DMS 273 treated with DMSO at 0.1 percent for 48 hours (cell line): ENCODE results near the gene CDKL5.

Source experiments
- DNase-seq: peaks from one replicate; lab custom pipeline; 2025; lab: John Stamatoyannopoulos, UW

The CDKL5 gene

DNA sequence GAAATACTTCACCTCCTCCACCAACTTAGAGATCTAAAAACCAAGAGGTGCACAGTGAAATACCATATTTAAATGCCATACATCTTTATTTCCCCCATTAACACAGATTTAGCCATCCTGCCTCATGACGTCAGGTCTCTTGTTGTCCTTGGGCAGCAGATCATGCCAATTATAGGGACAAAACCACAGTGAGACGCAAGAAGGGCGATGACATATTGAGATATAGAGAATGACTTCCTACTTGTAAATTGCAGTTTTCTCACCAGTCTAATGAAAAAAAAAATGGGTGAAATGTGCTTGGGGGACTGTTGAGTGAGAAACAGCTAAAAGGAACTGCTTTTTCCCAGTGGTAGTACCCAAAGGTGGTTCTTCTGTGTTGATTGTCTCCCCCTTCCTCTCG lies 222.2 kb downstream of the CDKL5 start:
- DNase-seq: no peak

DNA sequence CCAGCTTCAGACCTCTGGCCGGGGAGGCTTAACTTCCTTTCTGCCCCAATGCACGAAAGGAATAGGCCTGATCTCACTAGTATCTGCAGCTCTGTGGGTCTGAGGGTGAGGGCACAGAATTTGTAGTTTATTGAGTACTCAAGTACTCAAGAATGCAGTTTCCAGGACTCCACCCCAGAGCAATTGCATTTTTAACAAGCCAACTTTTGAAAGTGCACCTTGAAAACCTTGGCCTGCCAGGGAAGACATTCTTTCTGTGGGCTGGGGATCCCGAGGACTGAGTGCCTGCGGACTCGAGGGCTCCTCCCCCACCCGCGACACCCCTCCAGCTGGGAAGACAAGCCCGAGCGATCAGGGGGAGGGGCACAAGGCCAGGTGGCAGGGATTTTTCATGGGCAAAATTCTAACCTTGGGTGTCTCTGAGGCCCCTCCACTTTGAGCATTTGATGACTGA lies 224.1 kb downstream of the CDKL5 start:
- no peak for DNase-seq

DNA sequence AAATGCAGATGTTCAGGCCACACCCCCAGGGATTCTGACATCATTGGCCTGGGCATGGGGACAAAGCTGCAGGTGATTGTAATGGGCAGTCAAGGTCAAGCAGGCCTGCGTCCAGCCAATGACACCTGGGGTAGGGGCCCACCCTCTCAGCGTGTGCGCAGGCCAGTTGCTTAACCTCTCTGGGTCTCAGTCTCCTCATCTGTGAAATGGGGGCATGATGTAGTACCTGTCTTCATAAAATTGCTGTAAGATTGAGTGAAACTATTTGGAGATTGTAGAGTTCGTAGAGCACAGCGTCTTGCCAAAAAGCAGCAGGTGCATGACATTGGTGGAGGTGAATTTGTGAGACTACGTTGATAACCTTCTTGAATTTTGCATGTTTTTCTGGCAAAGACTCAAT lies 225.3 kb downstream of the CDKL5 start:
- DNase-seq: no peak

DNA sequence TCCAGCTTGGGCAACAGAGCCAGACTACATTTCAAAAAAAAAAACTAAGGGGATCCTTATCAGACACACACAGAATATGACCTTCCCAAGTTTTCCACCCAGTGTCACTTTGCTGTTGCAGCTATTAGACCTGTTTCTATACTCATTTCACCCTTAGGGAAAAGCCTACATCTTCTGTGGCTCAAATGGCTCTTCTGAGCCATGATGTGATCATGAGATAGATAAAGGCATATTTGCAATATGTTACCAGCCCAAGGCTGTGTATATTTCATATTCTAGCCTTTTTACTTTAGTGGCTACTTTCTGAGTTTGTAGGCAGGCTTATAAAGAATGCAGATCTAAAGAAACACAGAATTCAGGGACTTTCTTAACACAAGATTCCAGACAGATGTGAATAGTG lies 227.2 kb downstream of the CDKL5 start:
- no peak for DNase-seq

DNA sequence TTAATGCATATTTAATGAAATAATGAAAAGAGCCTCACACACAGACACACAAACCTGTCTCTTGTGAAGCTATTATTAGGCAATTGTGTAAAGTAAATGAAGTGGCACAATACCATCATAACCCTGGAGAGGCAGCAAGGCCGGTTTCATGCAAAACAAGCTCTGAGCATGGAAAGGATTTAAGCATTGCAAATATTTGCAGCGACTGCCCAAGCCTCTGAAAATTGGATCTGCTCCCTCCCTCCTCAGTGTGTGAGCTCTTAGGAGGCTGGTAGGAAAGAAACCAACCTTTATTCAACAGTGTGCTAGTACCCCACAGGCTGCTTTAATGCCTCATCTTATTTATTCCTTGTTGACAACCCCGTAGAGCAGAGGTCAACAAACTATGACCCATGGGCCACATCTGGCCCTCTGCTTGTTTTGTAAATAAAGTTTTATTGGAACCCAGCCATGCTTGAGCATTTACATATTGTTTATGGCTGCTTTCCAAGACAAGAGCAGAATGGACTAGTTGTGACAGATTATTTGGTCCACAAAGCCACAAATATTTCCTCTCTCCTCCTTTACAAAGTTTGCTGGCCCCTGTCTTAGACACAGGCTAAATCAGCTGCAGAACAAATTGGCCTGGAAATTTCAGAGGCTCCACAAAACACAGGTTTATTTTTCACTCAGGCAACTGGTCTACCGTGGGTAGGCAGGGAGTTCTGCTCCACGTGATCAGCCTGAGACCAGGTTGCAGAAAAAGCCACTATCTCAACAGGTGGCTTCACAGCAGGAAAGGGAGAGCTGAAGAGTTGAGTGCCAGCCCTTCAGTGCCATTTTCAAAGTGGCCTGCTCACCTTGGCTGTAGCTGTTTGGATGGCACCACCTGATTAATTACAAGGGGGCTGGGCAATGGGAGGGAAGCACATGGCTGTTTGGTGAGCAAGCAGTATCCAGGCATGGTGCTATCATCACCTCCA lies 229.7 kb downstream of the CDKL5 start:
- no peak for DNase-seq

DNA sequence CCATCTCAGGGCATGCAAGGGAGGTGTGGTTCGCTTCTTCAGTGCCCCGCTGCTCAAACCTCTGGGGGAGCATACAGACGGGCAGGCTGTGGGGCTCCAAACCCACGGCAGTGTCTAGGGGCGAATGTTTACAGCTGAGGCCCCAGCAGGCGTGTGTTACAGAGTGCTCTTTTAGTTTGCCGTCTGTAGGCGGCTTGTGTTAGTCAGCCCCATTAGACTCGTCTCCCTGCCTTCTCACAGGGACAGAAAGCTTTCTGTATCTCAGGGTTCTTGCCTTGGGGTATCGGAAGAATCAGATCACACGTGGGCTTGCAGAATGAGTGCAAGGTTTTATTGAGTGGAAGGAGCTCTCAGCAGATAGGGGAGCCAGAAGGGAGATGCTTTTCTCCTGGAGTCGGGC lies 235.9 kb downstream of the CDKL5 start:
- no peak for DNase-seq

DNA sequence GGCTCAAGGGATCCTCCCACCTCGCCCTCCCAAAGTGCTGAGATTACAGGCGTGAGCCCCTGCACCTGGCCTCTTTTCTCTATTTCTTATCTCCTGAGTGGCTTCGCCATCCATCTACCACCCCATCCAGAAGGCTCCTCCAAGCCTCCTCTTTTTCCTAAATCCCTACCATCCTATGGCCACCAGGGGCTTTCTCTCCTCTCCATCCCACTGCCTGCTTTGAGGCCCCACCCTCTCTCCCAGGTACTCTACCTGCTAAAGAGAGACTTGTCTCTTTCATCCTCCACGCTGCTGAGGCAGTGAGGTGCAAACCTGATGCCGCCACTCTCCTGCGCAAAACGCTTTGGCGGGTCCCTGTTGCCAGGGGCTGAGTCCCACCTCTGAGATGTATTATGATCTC lies 239.5 kb downstream of the CDKL5 start:
- no peak for DNase-seq

DNA sequence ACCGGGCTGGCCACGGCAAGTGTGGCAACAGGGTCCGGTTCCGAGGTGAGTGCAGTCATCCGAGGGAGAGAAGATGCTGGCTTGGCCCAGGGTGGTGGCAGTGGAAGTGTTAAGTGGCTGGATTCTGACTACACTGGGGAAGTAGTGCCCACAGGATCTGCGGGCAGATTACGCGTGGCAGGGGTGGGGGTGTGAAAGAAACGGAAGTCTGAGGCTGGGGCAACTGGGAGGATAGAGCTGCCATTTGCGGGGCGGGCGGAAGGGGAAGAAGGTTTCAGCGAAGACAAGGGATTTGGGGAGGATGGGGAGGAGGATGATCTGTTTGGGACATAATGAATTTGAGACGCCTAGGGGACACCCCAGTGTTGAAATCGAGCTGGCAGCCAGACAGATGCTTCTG lies 241.2 kb downstream of the CDKL5 start:
- no peak for DNase-seq

DNA sequence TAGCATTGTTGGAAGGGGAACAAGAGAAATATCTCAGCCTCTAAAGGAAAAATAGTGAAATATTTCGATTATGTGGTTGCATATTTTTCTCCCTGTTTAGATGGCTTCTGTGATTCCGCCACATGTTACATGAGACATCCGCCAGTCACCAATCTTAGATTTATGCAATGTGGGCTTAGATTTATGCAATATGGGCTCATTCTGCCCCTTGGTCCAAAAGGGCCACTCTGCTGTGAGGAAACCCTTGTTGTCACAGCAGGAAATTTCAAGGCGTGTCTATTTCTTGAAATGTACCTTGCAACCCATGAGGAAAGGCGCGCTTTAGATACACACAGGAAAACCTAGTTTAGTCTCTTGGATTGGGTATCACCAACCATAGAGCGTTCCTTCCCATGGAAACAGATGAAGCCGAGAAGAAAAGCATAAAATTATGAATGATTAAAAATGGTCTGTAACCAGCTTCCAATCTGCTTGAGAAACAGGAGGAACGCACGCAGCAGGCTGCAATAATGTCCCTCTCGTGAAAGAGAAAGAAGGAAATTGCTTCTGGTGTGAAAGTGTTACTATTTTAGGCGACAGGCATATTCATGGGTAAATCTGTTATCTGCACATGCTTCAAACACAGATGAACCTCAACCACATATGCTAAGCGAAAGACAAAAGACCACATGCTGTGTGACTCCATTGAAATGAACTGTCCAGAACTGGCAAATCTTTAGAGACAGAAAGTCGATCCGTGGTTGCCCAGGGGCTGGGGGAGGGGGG lies 242.8 kb downstream of the CDKL5 start:
- DNase-seq: no peak

DNA sequence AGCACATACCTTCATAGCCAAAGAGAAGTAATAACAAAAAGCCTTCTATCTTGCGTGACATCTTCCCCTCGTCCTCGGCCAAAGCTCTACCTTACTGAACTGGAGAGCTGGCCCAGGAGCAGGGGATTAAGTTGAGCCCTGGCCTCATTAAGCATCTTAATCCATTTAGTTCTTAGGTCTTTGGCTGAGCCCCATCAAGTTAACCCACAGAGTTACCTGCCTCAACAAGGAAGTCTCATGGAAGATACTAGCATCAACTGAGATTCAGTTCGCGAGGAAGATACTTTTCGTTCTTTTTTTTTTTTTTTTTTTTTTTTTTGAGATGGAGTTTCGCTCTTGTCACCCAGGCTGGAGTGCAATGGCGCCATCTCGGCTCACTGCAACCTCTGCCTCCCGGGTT lies 246.6 kb downstream of the CDKL5 start, which contains the start of gene RS1:
Gene RS1, minus strand, starts transcription at position 101 of the 400 bp plus-strand sequence. Its CDS starts 40 bp downstream, at position 61.
- DNase-seq: no peak

DNA sequence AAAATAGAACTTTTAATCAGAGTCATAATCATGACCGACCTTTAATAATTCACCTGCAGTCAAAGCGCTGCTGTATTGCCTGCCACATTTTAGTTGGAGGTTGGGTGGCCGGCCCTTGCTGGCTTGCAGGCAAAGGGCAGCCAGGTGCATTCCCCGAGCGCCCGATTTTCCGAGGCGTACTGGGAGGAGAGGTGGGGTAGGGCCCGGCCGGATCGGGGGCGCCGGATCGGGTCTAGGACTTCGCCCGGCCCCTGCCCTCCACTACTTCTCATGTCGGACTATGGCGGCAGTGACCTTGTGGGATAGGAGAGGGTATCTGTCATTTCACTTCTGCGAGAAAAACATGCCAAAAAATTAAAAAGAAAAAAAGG lies 249.0 kb downstream of the CDKL5 start:
- no peak for DNase-seq

DNA sequence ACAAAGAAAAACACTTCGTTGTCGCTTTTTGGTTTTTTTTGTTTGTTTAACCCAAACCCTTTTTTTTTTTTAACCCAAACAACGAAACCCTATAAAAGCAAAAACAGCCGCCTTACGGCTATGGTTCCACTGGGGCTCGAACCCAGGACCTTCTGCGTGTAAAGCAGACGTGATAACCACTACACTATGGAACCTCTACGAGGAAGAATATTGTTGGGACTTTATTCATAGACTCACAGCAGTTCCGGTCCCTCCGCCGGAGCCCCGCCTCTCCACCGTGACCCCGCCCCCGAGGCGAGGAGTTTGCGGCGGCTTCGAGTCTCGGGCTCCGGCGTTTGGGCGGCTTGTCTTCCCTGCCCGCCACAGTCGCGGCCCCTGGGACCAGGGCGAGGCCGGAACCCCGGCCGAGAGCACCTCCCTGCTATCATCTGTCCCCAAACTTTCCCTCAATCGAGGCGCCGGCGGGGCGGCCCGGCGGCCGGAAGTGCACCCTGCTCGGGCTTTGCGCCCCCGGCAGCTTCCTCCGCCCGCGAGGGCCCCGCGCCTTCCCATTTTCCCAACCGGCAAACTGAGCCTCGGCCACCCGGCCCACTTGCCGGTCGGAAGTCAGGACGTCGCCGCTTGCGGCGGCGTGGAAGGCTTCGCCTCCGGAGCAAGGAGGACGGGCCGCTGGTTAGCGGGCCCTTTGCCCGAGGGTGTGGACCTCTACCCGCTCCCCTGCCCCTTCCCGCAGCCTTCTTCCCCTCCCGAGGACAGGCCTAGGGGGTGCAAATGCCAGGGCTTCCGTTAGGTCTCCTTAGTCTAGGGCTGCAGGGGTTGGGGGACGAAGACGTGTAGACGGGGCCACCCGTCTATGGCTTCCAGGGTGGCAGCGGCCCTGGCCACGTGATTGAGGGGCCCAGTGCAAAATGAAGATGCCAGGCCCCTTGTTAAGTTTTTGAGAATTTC lies 249.7 kb downstream of the CDKL5 start:
- DNase-seq: peak; percentile 25

DNA sequence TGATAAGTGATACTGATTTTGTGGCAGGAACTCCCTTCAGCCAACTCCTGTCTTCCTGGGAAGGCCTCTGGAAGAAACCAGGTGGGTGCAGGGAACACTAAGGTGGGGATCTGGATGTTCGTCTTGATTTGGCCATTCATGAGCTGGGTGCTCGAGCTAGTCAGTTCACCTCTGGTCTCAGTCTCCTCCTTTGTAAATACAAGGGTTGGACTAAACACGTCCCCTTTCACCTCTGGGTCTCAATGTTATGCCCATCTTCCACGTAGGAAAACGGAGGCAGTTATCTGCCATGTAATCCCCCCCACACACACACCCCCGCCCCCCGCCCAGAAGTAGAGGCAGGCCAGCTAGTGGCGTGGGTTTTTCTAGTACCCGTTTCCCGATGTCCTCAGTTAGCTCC lies 250.6 kb downstream of the CDKL5 start:
- no peak for DNase-seq

DNA sequence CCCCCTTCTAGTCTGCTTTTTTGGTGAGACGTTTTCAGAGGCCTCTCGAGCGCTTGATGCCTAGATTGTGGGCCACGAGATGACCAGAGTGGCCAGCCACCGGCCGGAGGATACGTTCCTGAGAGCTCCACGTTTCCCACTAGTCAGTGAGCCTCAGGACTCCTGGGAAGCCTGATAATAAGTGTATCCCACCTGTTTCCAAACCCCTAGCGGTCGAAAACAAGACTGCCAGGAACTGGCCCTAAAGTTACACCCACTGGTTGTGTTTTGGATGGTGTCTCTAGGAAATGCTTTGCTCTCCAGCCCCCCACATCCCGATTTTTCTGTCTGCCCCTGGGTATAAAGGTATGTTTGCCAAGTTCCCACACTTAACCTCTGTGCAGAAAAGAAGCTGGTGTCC lies 251.1 kb downstream of the CDKL5 start:
- no peak for DNase-seq

DNA sequence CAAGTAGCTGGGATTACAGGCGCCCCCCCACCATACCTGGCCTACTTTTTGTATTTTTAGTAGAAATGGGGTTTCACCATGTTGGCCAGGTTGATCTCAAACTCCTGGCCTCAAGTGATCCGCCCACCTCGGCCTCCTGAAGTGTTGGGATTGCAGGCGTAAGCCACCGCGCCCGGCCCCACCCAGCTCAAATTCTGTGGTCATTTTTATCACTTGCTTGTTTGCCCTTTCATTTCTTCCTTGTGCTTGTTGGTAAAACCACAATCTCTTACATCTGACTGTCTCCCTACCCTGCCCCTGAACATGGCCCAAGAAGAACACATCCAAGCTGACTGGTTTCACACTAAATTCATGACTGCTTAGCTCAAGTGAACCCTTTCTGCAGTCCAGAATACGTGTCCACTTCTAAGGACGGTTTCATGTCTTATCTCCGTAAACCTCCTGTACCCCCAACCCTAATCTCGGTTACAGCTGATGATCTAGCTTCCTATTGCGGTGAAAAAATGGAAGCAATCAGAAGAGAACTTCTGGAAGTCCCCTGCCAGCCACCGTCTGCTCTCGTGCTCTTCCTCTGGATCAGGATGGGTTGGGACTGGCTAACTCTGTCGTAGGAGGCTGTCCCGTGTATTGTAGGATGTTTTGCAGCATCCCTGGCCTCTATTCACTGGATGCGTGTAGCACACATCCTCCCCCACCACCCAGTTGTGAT lies 251.9 kb downstream of the CDKL5 start:
- DNase-seq: no peak

DNA sequence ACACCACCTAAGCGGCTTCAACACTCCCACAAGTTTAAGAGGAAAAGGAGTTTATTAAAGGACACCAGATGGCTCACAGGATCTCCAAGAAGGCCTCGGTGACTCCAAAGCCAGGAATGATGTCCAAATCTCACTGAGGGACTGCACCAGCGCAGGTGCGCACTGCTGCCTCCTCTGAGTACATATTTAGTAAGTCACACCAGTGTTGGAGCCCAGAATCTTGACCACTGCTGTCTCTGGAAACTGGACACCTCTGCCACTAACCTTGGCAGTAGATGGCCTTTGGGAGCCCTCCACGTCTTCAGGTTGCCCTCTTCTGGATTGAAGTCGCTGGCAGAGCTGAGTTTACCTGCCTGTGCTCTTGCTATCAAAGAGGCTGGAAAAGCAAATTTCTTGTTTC lies 256.6 kb downstream of the CDKL5 start:
- no peak for DNase-seq

DNA sequence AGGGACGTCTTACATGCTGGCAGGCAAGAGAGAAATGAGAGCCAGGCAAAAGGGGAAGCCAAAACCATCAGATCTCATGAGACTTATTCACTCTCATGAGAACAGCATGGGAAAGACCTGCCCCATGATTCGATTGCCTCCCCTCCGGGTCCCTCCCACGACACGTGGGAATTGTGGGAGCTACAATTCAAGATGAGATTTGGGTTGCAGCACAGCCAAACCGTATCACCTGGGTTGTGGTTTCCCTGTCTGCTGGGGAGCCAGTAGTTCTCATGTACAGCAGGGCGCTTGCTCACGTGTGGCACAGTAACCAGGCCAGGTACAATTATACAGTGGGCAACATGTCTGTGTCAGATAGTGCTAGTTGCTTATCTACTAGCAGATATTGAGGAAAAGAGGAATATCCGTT lies 257.6 kb downstream of the CDKL5 start:
- DNase-seq: no peak

DNA sequence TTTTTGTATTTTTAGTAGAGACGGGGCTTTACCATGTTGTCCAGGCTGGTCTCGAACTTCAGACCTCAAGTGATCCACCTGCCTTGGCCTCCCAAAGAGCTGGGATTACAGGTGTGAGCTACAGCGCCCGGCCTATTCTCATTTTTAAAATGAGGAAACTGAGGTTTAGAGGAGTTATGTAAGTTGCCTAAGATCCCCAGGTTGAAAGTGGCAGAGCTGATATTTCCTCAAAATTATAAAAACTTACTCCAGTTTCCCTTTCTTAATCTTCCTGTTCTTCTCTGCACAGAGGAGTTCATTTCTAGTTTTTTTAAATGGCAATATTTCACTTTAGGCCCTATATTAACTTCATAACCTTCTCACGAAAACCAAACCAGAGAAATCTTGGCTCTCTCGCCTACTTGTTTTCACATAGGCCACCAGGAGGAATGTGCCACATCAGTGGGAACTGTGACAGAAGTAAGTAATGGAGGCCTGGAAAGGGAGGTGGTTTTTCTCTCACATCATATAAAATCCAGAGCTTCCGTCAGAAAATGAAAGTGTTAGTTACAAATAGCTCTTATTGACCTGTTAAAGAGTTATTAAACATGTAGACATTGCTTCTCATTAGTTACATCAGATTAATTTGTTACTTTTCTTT lies 262.6 kb downstream of the CDKL5 start:
- DNase-seq: no peak

DNA sequence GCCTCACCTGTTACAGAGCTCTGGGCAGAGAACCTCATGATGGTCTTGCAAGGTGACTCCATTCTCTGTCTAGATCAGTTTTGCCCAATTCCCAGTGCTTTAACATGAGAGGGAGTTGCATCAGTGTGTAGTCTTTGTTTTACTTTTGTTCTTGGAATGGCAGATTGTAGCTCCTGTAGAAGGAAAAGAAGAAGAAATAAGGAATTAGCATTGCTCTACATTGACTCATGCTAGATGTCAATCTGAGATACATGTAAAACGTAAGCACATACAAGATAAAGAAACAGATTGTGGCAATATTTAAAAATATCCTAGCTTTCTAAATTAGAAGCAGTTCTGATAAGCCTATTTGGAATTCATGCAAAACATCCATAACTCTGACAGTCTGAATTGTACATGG lies 266.0 kb downstream of the CDKL5 start:
- no peak for DNase-seq

DNA sequence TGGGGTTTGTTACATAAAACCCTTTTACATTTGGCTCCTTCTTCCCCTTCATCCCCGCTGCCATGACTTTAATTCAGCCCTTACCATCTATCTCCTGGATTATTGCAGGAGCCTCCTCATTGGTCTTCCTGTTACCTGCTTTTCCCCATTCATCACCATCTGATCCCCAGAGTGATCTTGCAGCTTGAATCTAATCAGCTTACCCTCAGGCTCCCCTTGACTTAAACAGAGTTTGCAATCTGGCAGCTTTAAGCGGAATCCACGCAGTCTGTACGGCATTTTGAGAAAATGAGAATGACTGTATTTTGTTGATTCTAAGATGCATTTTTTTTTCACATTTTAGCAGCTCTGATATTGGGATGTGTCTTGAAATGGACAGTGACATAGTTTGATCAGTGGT lies 267.1 kb downstream of the CDKL5 start:
- DNase-seq: no peak

DNA sequence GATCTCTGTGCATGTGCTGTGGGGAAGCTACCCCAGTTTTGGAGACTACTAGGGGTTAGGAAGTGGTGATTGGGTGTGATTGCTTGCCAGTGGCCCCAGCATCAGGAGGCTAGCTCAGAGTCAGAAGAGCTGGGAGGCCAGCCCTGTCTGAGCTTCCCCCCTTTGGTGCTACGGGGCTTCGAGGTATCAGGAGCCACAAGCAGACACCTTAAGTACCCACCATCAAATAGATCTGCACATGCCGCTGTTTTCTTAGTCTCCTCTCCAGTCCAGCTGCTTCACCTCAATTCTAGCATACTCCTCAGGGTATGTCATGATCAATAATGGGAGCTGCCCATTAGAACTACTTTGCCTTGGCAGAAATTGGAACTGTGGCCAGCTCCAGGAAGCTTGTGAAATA lies 271.2 kb downstream of the CDKL5 start:
- no peak for DNase-seq
